Measurements from ENCODE around the gene EP400. TPM values are rescaled to one million over a fixed set of nuclear protein-coding genes. Genes with fewer than 3 reads are reported as not detected.

The EP400 gene
- total and polyA plus RNA-seq, 2 of the 13 experiments (the other 11 are each of a cell fraction or from before 2014, with no cell fraction given) = 4.9 to 5.0 TPM

DNA sequence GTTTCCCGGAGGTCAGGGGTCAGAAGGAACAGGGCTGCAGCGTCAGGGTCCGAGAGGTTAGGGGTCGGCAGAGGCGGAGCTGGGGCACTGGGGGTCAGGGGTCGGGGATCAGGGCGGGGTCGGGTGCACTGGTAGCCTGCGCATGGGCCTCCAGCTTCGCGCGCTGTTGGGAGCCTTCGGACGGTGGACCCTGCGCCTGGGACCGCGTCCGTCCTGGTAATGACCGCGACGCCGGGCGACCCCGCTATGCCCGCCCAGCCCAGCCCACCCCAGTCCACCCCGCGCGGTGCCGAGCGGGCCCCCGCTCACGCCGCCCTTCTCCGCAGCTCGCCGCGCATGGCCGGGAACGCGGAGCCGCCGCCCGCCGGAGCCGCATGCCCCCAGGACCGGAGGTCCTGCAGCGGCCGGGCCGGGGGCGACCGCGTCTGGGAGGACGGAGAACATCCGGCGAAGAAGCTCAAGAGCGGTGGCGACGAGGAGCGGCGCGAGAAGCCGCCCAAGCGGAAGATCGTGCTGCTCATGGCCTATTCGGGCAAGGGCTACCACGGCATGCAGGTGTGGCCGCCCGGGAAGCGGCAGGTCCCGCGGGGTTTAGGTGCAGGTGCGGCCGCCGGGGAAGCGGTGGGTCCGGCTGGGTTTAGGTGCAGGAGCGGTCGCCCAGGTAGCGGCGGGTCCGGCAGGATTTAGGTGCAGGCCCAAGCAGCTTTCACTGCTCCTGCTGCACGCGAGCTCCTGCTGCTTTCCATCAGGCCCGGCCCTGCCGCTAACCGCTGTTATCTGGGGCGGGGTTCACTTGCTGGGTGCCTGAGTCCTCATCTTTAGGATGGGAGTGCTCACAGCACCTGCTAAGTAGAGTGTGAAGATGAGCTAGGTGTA, 19.9 kb upstream of the EP400 start (continued):
- TF ChIP-seq, protein P1, sequence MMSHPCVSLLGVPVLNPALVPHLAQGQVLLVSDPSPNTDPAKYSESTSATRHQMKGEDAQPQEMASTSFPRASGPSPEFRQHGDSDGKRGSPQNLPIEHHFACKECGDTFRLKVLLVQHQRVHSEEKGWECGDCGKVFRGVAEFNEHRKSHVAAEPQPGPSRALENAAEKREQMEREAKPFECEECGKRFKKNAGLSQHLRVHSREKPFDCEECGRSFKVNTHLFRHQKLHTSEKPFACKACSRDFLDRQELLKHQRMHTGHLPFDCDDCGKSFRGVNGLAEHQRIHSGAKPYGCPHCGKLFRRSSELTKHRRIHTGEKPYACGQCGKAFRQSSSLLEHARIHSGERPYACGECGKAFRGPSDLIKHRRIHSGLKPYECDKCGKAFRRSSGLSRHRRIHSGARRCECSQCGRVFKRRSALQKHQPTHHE (CRISPR knock-in tag; IDR thresholded peaks at IDR 0.05; ENCODE audit: borderline replicate concordance) = 0 out of 2 replicates have a peak, but pooled peaks have one; percentile 9
- TF ChIP-seq ZNF569 (CRISPR knock-in tag; IDR thresholded peaks at IDR 0.05; ENCODE audit: borderline replicate concordance) (no peak), HOXA9 (CRISPR knock-in tag; IDR thresholded peaks at IDR 0.05; ENCODE audit: borderline replicate concordance) (0 out of 2 replicates have a peak, but pooled peaks have one; percentile 24), ZNF674 (CRISPR knock-in tag; IDR thresholded peaks at IDR 0.05; ENCODE audit: low read depth) (no peak), GATAD1 (CRISPR knock-in tag; IDR thresholded peaks at IDR 0.05) (no peak), ZNF720 (CRISPR knock-in tag; IDR thresholded peaks at IDR 0.05) (no peak), MTA1 (CRISPR knock-in tag; IDR thresholded peaks at IDR 0.05; ENCODE audit: borderline replicate concordance) (peak; percentile 11; the same call in 1 of the 2 replicates), TCF7 (IDR thresholded peaks at IDR 0.05; ENCODE audit: low read depth) (no peak)
- TF ChIP-seq, protein P2, sequence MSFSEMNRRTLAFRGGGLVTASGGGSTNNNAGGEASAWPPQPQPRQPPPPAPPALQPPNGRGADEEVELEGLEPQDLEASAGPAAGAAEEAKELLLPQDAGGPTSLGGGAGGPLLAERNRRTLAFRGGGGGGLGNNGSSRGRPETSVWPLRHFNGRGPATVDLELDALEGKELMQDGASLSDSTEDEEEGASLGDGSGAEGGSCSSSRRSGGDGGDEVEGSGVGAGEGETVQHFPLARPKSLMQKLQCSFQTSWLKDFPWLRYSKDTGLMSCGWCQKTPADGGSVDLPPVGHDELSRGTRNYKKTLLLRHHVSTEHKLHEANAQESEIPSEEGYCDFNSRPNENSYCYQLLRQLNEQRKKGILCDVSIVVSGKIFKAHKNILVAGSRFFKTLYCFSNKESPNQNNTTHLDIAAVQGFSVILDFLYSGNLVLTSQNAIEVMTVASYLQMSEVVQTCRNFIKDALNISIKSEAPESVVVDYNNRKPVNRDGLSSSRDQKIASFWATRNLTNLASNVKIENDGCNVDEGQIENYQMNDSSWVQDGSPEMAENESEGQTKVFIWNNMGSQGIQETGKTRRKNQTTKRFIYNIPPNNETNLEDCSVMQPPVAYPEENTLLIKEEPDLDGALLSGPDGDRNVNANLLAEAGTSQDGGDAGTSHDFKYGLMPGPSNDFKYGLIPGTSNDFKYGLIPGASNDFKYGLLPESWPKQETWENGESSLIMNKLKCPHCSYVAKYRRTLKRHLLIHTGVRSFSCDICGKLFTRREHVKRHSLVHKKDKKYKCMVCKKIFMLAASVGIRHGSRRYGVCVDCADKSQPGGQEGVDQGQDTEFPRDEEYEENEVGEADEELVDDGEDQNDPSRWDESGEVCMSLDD (CRISPR knock-in tag; IDR thresholded peaks at IDR 0.05; ENCODE audit: borderline replicate concordance) = 0 out of 2 replicates have a peak, but pooled peaks have one; percentile 14
- TF ChIP-seq, protein P3, sequence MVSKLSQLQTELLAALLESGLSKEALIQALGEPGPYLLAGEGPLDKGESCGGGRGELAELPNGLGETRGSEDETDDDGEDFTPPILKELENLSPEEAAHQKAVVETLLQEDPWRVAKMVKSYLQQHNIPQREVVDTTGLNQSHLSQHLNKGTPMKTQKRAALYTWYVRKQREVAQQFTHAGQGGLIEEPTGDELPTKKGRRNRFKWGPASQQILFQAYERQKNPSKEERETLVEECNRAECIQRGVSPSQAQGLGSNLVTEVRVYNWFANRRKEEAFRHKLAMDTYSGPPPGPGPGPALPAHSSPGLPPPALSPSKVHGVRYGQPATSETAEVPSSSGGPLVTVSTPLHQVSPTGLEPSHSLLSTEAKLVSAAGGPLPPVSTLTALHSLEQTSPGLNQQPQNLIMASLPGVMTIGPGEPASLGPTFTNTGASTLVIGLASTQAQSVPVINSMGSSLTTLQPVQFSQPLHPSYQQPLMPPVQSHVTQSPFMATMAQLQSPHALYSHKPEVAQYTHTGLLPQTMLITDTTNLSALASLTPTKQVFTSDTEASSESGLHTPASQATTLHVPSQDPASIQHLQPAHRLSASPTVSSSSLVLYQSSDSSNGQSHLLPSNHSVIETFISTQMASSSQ (IDR thresholded peaks at IDR 0.05; ENCODE audit: low read depth) = no peak
- TF ChIP-seq, protein P3 (CRISPR knock-in tag; IDR thresholded peaks at IDR 0.05; ENCODE audit: borderline replicate concordance) = 0 out of 2 replicates have a peak, but pooled peaks have one; percentile 12
- TF ChIP-seq, protein P4, sequence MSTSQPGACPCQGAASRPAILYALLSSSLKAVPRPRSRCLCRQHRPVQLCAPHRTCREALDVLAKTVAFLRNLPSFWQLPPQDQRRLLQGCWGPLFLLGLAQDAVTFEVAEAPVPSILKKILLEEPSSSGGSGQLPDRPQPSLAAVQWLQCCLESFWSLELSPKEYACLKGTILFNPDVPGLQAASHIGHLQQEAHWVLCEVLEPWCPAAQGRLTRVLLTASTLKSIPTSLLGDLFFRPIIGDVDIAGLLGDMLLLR (CRISPR knock-in tag; IDR thresholded peaks at IDR 0.05) = no peak
